Sigmoid colon (tissue), 7 donors: ENCODE measurements around the gene PEPD. TPM values are rescaled to one million over a fixed set of nuclear protein-coding genes. Genes with fewer than 3 reads are reported as not detected.

Experiments used
- DNase-seq: peaks from one replicate; pipeline ENCODE4 v3.0.0-alpha.2; 2019
- H3K27ac ChIP-seq, 4 donors: fragments of 200-600 bp; sonication (generic); one replicate each; pipeline ENCODE4 v1.5.1; 2016 to 2019; ENCODE audit warnings: mild to moderate bottlenecking in 1 of 4
- H3K27me3 ChIP-seq, 3 donors: fragments of 200-600 bp; sonication (generic); one replicate each; pipeline ENCODE4 v1.5.1; 2019; ENCODE audit warnings: mild to moderate bottlenecking in 1 of 3
- H3K36me3 ChIP-seq, 4 donors: fragments of 200-600 bp; sonication (generic); one replicate each; pipeline ENCODE4 v1.5.1; 2016 to 2019
- H3K4me1 ChIP-seq, 4 donors: fragments of 200-600 bp; sonication (generic); one replicate each; pipeline ENCODE4 v1.5.1; 2017 to 2019
- H3K4me3 ChIP-seq, 4 donors: fragments of 200-600 bp; sonication (generic); one replicate each; pipeline ENCODE4 v1.5.1; 2017 to 2019; ENCODE audit warnings: mild to moderate bottlenecking in 2 of 4, moderate library complexity in 1 of 4
- H3K9me3 ChIP-seq, 4 donors: fragments of 200-600 bp in 3 of 4; sonication (generic) in 3 of 4; one replicate each; pipeline versions ENCODE4 v1.5.1 to v1.6.1; 2013 to 2019
- EP300 ChIP-seq, 4 donors: sonication (generic); formaldehyde crosslinking; IDR thresholded peaks; one replicate each; pipeline ENCODE4 v1.6.1; 2017; ENCODE audit warnings: antibody characterized with exemption in 4 of 4
- POLR2A ChIP-seq, 2 donors: fragments of 450-650 bp; IDR thresholded peaks; one replicate each; pipeline ENCODE4 v1.6.1; 2016; ENCODE audit warnings: antibody characterized with exemption in 2 of 2, mild to moderate bottlenecking in 2 of 2, moderate library complexity in 2 of 2
- POLR2AphosphoS5 ChIP-seq, 4 donors: sonication (generic); formaldehyde crosslinking; IDR thresholded peaks; one replicate each; pipeline ENCODE4 v1.6.1; 2017; ENCODE audit warnings: antibody characterized with exemption in 4 of 4
- WGBS, 2 donors: extraction: QIAGEN DNeasy Blood & Tissue Kit; methylation state at CpG; one replicate each; pipeline ENCODE4 v1.1.7; 2013; 5-methylcytosine and 5-hydroxymethylcytosine counted together
- intact Hi-C: fragments of 100-400 bp; cut with DNase I; formaldehyde crosslinking; loops from one replicate; pipeline ENCODE4 v1.15.1; 2023
- polyA plus RNA-seq, 3 donors: library from polyadenylated mRNA; stranded (reverse); fragments of 200-250 nt; gene quantifications; one replicate each; pipeline ENCODE4 v1.2.3, GENCODE V29; 2013
- total RNA-seq, 4 donors: library from RNA; depleted of rRNA; stranded (reverse); fragments of >200 nt; gene quantifications; one replicate each; pipeline ENCODE4 v1.1.0, GENCODE V29; 2016
- TF ChIP-seq, protein P1 (sequence below), 4 experiments: fragments of 450-650 bp in 3 of 4; fragments of 200-600 bp in 1 of 4; IDR thresholded peaks; one replicate each; pipeline ENCODE4 v1.5.1; 2016 to 2019; ENCODE audit warnings: antibody characterized with exemption in 4 of 4, mild to moderate bottlenecking in 3 of 4, moderate library complexity in 2 of 4
- donor health status: healthy with polysubstance abuse.
- donor health status: Bipolar disorder and iron deficiency.
- donor health status: healthy.

Gene PEPD
- total and polyA plus RNA-seq, 7 donors: 50.0 to 187 (median 67.8) TPM

DNA sequence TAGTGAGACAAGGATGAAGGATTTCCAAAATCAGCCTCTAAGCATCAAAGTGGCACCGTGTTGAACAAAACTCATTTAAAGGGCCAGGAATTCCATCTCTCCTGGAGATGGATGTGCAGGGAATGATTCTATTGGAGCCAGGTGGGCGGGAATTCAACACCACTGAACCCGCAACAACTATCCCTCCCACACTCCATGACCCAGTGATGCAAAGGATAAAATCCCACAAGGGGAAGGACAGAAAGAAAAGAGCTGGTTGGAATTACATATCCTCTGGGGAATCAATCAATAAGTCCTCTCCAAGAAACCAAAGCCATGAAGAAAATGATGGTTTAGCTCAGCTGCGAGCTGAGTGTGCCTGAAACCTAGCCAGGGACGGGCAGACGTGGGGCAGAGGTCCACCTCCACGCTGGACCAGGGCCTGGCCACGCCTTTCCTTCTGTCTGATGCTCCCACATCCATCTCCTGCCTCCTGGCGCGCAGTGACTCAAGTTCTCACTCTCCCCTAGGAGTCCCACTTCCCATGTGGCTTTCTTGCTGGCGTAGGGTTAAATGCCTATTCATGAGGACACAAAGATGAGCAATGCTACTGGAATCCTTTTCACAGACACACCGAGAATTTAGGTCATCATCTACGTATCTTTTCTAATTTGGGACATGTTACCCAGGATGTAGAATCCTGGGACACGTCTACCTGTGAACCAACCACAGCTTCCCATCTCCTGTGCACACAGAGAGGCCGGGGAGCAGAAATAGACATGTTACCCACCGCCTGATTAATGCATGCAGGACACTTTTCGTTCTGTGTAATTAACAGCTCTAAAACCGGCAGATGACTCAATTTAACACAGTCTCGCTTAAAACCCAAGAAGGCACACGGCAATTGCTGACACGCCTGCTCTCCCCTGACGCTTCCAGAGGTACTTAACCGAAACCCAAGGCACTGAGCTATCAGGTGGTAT is 48.6 kb downstream of the PEPD start:
- H3K4me3 ChIP-seq: no peak overlapping the region
- no peak for TF ChIP-seq POLR2A (IDR thresholded peaks at IDR 0.05)
- TF ChIP-seq, protein P1, sequence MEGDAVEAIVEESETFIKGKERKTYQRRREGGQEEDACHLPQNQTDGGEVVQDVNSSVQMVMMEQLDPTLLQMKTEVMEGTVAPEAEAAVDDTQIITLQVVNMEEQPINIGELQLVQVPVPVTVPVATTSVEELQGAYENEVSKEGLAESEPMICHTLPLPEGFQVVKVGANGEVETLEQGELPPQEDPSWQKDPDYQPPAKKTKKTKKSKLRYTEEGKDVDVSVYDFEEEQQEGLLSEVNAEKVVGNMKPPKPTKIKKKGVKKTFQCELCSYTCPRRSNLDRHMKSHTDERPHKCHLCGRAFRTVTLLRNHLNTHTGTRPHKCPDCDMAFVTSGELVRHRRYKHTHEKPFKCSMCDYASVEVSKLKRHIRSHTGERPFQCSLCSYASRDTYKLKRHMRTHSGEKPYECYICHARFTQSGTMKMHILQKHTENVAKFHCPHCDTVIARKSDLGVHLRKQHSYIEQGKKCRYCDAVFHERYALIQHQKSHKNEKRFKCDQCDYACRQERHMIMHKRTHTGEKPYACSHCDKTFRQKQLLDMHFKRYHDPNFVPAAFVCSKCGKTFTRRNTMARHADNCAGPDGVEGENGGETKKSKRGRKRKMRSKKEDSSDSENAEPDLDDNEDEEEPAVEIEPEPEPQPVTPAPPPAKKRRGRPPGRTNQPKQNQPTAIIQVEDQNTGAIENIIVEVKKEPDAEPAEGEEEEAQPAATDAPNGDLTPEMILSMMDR (IDR thresholded peaks at IDR 0.05): no peak
- TF ChIP-seq POLR2AphosphoS5 (IDR thresholded peaks at IDR 0.05): no peak
- no peak for TF ChIP-seq EP300 (IDR thresholded peaks at IDR 0.05)
- no peak overlapping the region for H3K27ac ChIP-seq
- no peaks in the 10 kb centered on the region for H3K27me3 ChIP-seq
- H3K9me3 ChIP-seq: no peaks in the 10 kb centered on the region
- 56 to 73% methylated on average over 23 of the region's 23 CpGs for WGBS, 2 donors
- H3K4me1 ChIP-seq: peaks cover 0 to 16% (median 0%) of the 10 kb centered on the region in 4 donors
- intact Hi-C loops: no loop called here
- peaks cover 0 to 19% (median 7%) of the 10 kb centered on the region in 4 donors for H3K36me3 ChIP-seq
- no peak for DNase-seq

- no peak for DNase-seq
- H3K4me1 ChIP-seq: peaks cover 0 to 16% (median 0%) of the 10 kb centered on the region in 4 donors
- H3K4me3 ChIP-seq: no peak overlapping the region
- intact Hi-C loops: no loop called here
- 90 to 91% methylated on average over 4 of the region's 4 CpGs for WGBS, 2 donors
- peaks cover 0 to 12% (median 3%) of the 10 kb centered on the region in 4 donors for H3K36me3 ChIP-seq
- TF ChIP-seq, protein P1 (IDR thresholded peaks at IDR 0.05): no peak
- TF ChIP-seq POLR2AphosphoS5 (IDR thresholded peaks at IDR 0.05): no peak
- TF ChIP-seq EP300 (IDR thresholded peaks at IDR 0.05): no peak
- TF ChIP-seq POLR2A (IDR thresholded peaks at IDR 0.05): no peak
- H3K27me3 ChIP-seq: no peaks in the 10 kb centered on the region
- no peaks in the 10 kb centered on the region for H3K9me3 ChIP-seq
- H3K27ac ChIP-seq: no peak overlapping the region
Observed at GRCh38 chr19:33472226-33472625, 49.4 kb downstream of the PEPD start.

GRCh38 chr19:33471111-33471996 is 50.2 kb downstream of the PEPD start:
- intact Hi-C loops: no loop called here
- 87 to 94% methylated on average over 13 of the region's 13 CpGs for WGBS, 2 donors
- H3K27me3 ChIP-seq: no peaks in the 10 kb centered on the region
- no peak for DNase-seq
- TF ChIP-seq EP300 (IDR thresholded peaks at IDR 0.05) (no peak), POLR2A (IDR thresholded peaks at IDR 0.05) (no peak), POLR2AphosphoS5 (IDR thresholded peaks at IDR 0.05) (no peak)
- TF ChIP-seq, protein P1 (IDR thresholded peaks at IDR 0.05): no peak
- no peak overlapping the region for H3K4me3 ChIP-seq
- peaks cover 0 to 16% (median 0%) of the 10 kb centered on the region in 4 donors for H3K4me1 ChIP-seq
- peaks cover 0 to 7% (median 3%) of the 10 kb centered on the region in 4 donors for H3K36me3 ChIP-seq
- H3K27ac ChIP-seq: no peak overlapping the region
- H3K9me3 ChIP-seq: no peaks in the 10 kb centered on the region

GRCh38 chr19:33470686-33471085 is 50.9 kb downstream of the PEPD start:
- WGBS, 2 donors: 82 to 88% methylated on average over 5 of the region's 5 CpGs
- H3K27me3 ChIP-seq: no peaks in the 10 kb centered on the region
- H3K4me1 ChIP-seq: peaks cover 0 to 16% (median 3%) of the 10 kb centered on the region in 4 donors
- intact Hi-C loops: no loop called here
- no peak overlapping the region for H3K4me3 ChIP-seq
- TF ChIP-seq, protein P1 (IDR thresholded peaks at IDR 0.05): no peak
- no peak for TF ChIP-seq POLR2A (IDR thresholded peaks at IDR 0.05)
- no peak for TF ChIP-seq EP300 (IDR thresholded peaks at IDR 0.05)
- no peak for TF ChIP-seq POLR2AphosphoS5 (IDR thresholded peaks at IDR 0.05)
- peaks cover 0 to 7% (median 3%) of the 10 kb centered on the region in 4 donors for H3K36me3 ChIP-seq
- H3K27ac ChIP-seq: no peak overlapping the region
- no peaks in the 10 kb centered on the region for H3K9me3 ChIP-seq
- DNase-seq: no peak
